T-cell (primary cell): Measurements from ENCODE around the gene FUNDC2. TPM values are rescaled to one million over a fixed set of nuclear protein-coding genes. Genes with fewer than 3 reads are reported as not detected.

Experiments used
- ATAC-seq, 4 experiments: fragments of 200-7000 bp in 3 of 4; fragments of 150-1000 bp in 1 of 4; cut with Tn5 transposase; replicated peaks in 1 of 4; 1 replicate in 3 of 4; 2 replicates in 1 of 4; pipeline ENCODE4 v1.10.0; 2021; ENCODE audit warnings: moderate library complexity in 3 of 4, mild to moderate bottlenecking in 2 of 4, moderate number of reproducible peaks in 1 of 4
- CTCF ChIA-PET, 2 donors: fragments of 300-600 bp; sonication (Branson Sonifier 250); formaldehyde crosslinking; loops; one replicate each; lab custom pipeline; 2022; ENCODE audit warnings: antibody characterized with exemption in 2 of 2; lab: Charles Lee
- POLR2A ChIA-PET, 2 donors: fragments of 300-600 bp; sonication (Branson Sonifier 250); formaldehyde crosslinking; loops; one replicate each; lab custom pipeline; 2022; ENCODE audit warnings: antibody characterized with exemption in 2 of 2; lab: Charles Lee
- DNase-seq, 35 experiments: peaks; one replicate each; pipeline versions ENCODE4 v3.0.0 to v3.0.0-alpha.2; 2013 to 2023
- H3K27ac ChIP-seq: one replicate; pipeline ENCODE4 v1.5.1; 2013; ENCODE audit warnings: low read length
- H3K27me3 ChIP-seq, 2 experiments: replicated peaks in 1 of 2; 1 replicate in 1 of 2; 2 replicates in 1 of 2; pipeline versions ENCODE4 v1.6.1 to v1.7.0; 2013; ENCODE audit warnings: low read length in 1 of 2, mixed read lengths in 1 of 2; ENCODE audit not compliant: control insufficient read depth in 2 of 2, insufficient read depth in 2 of 2; ENCODE audit errors: extremely low read depth in 1 of 2
- H3K36me3 ChIP-seq, 2 donors: 1 replicate in 1 of 2; 2 replicates in 1 of 2; pipeline versions ENCODE4 v1.6.1 to v1.7.0; 2013; ENCODE audit warnings: low read length in 1 of 2; ENCODE audit not compliant: control insufficient read depth in 2 of 2, insufficient read depth in 1 of 2; ENCODE audit errors: extremely low read depth in 1 of 2
- H3K4me1 ChIP-seq, 2 experiments: 1 replicate in 1 of 2; 2 replicates in 1 of 2; pipeline versions ENCODE4 v1.6.1 to v1.7.0; 2013; ENCODE audit warnings: low read length in 2 of 2, mixed read lengths in 1 of 2; ENCODE audit not compliant: insufficient read depth in 2 of 2, control insufficient read depth in 1 of 2; ENCODE audit errors: extremely low read depth in 1 of 2
- H3K4me3 ChIP-seq, 2 donors: 1 replicate in 1 of 2; 2 replicates in 1 of 2; pipeline versions ENCODE4 v1.5.1 to v1.7.0; 2013; ENCODE audit warnings: mild to moderate bottlenecking in 2 of 2, low read length in 1 of 2, moderate library complexity in 1 of 2; ENCODE audit not compliant: control insufficient read depth in 1 of 2; ENCODE audit errors: extremely low read depth in 1 of 2
- H3K9me3 ChIP-seq: 2 replicates; pipeline ENCODE4 v1.7.0; 2013
- H3K27ac Mint-ChIP-seq, 2 donors: one replicate each; pipeline ENCODE4 v1.8.0; 2020 to 2021; ENCODE audit warnings: mild to moderate bottlenecking in 2 of 2, mixed read lengths in 2 of 2
- H3K27me3 Mint-ChIP-seq, 2 donors: one replicate each; pipeline ENCODE4 v1.8.0; 2021 to 2022; ENCODE audit warnings: mixed read lengths in 2 of 2
- H3K36me3 Mint-ChIP-seq: one replicate; pipeline ENCODE4 v1.8.0; 2021; ENCODE audit warnings: mixed read lengths
- H3K4me1 Mint-ChIP-seq, 3 donors: one replicate each; pipeline ENCODE4 v1.8.0; 2020 to 2022; ENCODE audit warnings: mixed read lengths in 3 of 3, mild to moderate bottlenecking in 1 of 3
- H3K4me3 Mint-ChIP-seq, 3 donors: one replicate each; pipeline ENCODE4 v1.8.0; 2020 to 2022; ENCODE audit warnings: mild to moderate bottlenecking in 3 of 3, mixed read lengths in 3 of 3, moderate library complexity in 3 of 3
- H3K9me3 Mint-ChIP-seq, 3 donors: one replicate each; pipeline ENCODE4 v1.8.0; 2020 to 2022; ENCODE audit warnings: mixed read lengths in 3 of 3
- WGBS: methylation state at CpG from one replicate; pipeline ENCODE4 v1.1.5; 2013; ENCODE audit warnings: missing lambda C conversion rate; ENCODE audit not compliant: insufficient coverage; 5-methylcytosine and 5-hydroxymethylcytosine counted together
- total RNA-seq, 35 experiments: library from RNA in 6 of 35; stranded (reverse) in 6 of 35; fragments of 120-200 nt in 1 of 35; gene quantifications; one replicate each; pipeline versions ENCODE4 v1.2.1 to v1.2.4 and lab custom pipeline; 2013 to 2026

Gene FUNDC2
- total RNA-seq, 5 donors from 2014 or later (not counting 1 experiment from before 2014, with no cell fraction given), result 50.2 to 56.2 (median 53.0) TPM

- ChIA-PET CTCF (interaction anchor here in 1 of 2 donors (1.0 kb wide), 1 partner anchor 29 kb away, joined by 4 read pairs; no protein-coding TSS in a partner anchor), POLR2A (no interaction called here)
- H3K27ac Mint-ChIP-seq, result peak overlapping the region; percentile 90 to 94
- peaks cover 0 to 14% of the 10 kb centered on the region in 2 donors for H3K27me3 Mint-ChIP-seq
- no peaks in the 10 kb centered on the region for H3K36me3 Mint-ChIP-seq
- no CpG with 5 or more reads among the region's 3 CpGs for WGBS
- ATAC-seq (no peak), DNase-seq (no peak)
- Histone ChIP-seq H3K36me3 (no peaks in the 10 kb centered on the region), H3K9me3 (no peaks in the 10 kb centered on the region), H3K27me3 (no peaks in the 10 kb centered on the region), H3K27ac (peak overlapping the region; percentile 94), H3K4me3 (peak overlapping the region in 1 of 2 donors; percentile 79), H3K4me1 (peaks cover 0 to 7% of the 10 kb centered on the region in 2 experiments)
- peak overlapping the region; percentile 80 to 89 (median 84) for H3K4me3 Mint-ChIP-seq
- H3K4me1 Mint-ChIP-seq, result peaks cover 23 to 28% (median 27%) of the 10 kb centered on the region in 3 donors
- H3K9me3 Mint-ChIP-seq, result no peaks in the 10 kb centered on the region
Observed at GRCh38 chrX:155028129-155028528, 1.5 kb downstream of the FUNDC2 start.

DNA sequence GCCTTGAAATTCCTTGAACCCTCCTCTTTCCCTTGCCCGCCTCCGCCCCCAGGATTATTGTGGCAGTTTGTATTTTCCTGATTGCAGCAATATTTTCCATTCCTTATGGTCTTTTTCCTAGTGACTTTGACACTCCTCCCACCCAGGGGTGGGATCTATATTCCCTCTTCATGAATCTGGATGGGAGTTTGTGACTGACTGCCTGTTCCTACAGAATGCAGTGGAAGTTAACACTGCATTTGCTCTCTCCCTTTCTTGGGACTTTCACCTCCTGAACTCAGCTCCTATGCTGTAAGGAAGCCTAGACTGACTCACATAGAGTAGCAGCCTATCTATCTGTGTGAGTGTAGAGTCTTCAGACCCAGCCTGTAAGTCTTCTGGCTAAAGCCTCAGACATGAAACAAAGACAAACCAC lies 2.2 kb downstream of the FUNDC2 start:
- no peaks in the 10 kb centered on the region for H3K36me3 ChIP-seq
- peak overlapping the region in 2 of 3 donors; percentile 12 to 58 for H3K4me3 Mint-ChIP-seq
- H3K27ac ChIP-seq, result no peak overlapping the region
- H3K36me3 Mint-ChIP-seq, result no peaks in the 10 kb centered on the region
- ChIA-PET POLR2A (no interaction called here), CTCF (no interaction called here)
- no peak overlapping the region for H3K4me3 ChIP-seq
- H3K4me1 Mint-ChIP-seq, result peaks cover 23 to 31% (median 28%) of the 10 kb centered on the region in 3 donors
- H3K27me3 ChIP-seq, result no peaks in the 10 kb centered on the region
- ATAC-seq (no peak), DNase-seq (no peak)
- H3K27ac Mint-ChIP-seq, result peak overlapping the region in 1 of 2 donors; percentile 36
- H3K9me3 Mint-ChIP-seq, result no peaks in the 10 kb centered on the region
- peaks cover 0 to 10% of the 10 kb centered on the region in 2 donors for H3K27me3 Mint-ChIP-seq
- peaks cover 0 to 7% of the 10 kb centered on the region in 2 experiments for H3K4me1 ChIP-seq
- no CpG with 5 or more reads among the region's 2 CpGs for WGBS
- H3K9me3 ChIP-seq, result no peaks in the 10 kb centered on the region

DNA sequence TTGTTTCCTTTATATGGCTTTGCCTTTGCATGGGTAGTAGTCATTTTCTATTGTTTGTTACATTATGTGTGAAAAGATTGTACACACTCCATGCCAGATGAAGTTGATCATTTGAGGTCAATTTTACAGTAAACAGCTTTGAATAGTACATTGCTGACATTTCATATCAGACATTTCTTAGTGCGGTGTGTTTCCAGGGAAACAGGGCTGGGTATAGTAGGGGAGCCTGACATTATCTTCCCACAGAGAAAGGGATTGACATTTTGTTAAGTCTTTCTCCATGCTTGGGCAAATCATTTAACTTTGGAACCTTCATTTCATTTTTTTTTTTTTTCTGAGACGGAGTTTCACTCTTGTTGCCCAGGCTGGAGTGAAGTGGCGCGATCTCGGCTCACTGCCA lies 5.0 kb downstream of the FUNDC2 start:
- Histone ChIP-seq H3K27ac (no peak overlapping the region), H3K4me1 (peaks cover 0 to 7% of the 10 kb centered on the region in 2 experiments), H3K9me3 (peaks cover 3% of the 10 kb centered on the region), H3K27me3 (no peaks in the 10 kb centered on the region), H3K4me3 (no peak overlapping the region), H3K36me3 (peaks cover 0 to 16% of the 10 kb centered on the region in 2 donors)
- peaks cover 0 to 4% (median 4%) of the 10 kb centered on the region in 3 donors for H3K9me3 Mint-ChIP-seq
- no peak overlapping the region for H3K4me3 Mint-ChIP-seq
- peaks cover 0 to 4% of the 10 kb centered on the region in 2 donors for H3K27me3 Mint-ChIP-seq
- ATAC-seq (no peak), DNase-seq (no peak)
- POLR2A ChIA-PET, result no interaction called here
- peaks cover 20% of the 10 kb centered on the region for H3K36me3 Mint-ChIP-seq
- no CpG with 5 or more reads among the region's 5 CpGs for WGBS
- peaks cover 23 to 34% (median 34%) of the 10 kb centered on the region in 3 donors for H3K4me1 Mint-ChIP-seq
- CTCF ChIA-PET, result interaction anchor here in 1 of 2 donors (0.7 kb wide), 1 partner anchor 13 kb away, joined by 6 read pairs; no protein-coding TSS in a partner anchor
- no peak overlapping the region for H3K27ac Mint-ChIP-seq

DNA sequence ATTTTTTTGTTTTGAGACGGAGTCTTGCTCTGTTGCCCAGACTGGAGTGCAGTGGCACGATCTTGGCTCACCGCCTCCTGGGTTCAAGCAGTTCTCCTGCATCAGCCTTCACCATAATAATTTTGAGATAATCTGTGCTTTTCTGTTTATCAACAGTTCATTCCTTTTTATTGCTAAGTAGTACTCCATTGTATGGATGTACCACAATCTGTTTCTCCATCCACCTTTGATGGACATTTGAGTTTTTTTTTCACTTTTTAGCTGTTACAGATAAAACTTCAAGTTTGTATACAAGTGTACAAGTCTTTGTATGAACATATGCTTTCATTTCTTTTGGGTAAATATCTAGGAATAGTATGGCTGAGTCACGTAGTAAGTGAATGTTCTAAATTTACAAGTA lies 9.0 kb downstream of the FUNDC2 start:
- H3K27me3 ChIP-seq, result no peaks in the 10 kb centered on the region
- peaks cover 0 to 18% of the 10 kb centered on the region in 2 donors for H3K36me3 ChIP-seq
- ChIA-PET POLR2A (no interaction called here), CTCF (no interaction called here)
- peaks cover 3% of the 10 kb centered on the region for H3K9me3 ChIP-seq
- no peak overlapping the region for H3K4me3 ChIP-seq
- Mint-ChIP-seq H3K4me3 (no peak overlapping the region), H3K4me1 (peaks cover 6 to 38% (median 34%) of the 10 kb centered on the region in 3 donors), H3K9me3 (peaks cover 0 to 4% (median 4%) of the 10 kb centered on the region in 3 donors), H3K36me3 (peaks cover 42% of the 10 kb centered on the region), H3K27me3 (peaks cover 0 to 4% of the 10 kb centered on the region in 2 donors), H3K27ac (no peak overlapping the region)
- WGBS, result no CpG with 5 or more reads among the region's 4 CpGs
- H3K4me1 ChIP-seq, result no peaks in the 10 kb centered on the region
- DNase-seq (no peak), ATAC-seq (no peak)
- H3K27ac ChIP-seq, result no peak overlapping the region

DNA sequence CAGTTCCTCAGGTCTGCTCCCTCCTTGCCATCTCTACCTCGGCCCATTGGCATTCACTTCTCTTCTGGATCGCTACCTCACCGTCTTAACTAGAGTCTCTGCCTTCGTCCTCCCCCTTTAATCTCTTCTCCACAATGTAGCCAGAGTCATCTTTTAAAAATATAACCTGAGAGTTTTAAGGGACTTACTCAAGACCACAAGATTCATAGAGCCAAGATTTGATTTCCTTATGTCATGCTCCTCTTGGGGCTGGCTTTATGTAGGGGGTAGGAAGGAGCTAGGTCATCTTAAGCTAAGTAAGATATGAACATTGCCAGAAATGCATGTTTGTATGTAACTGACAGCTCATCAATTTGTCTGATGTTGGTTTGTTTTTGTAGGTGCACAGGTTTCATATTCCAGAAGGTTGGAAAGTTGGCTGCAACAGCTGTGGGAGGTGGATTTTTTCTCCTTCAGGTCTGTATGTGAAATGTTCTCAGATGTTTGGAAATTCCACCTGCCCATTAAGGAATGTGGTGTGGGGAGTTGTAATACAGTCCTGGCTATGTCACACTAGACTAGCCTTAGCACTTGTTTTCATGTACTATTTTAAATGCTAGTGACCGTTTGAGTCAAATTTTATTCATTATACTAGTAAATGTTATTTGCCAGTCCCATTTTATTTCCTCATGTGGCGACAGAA lies 19.6 kb downstream of the FUNDC2 start:
- Histone ChIP-seq H3K9me3 (no peaks in the 10 kb centered on the region), H3K4me3 (no peak overlapping the region), H3K27ac (no peak overlapping the region), H3K4me1 (peaks cover 0 to 2% of the 10 kb centered on the region in 2 experiments), H3K27me3 (no peaks in the 10 kb centered on the region), H3K36me3 (peaks cover 0 to 15% of the 10 kb centered on the region in 2 donors)
- ChIA-PET CTCF (interaction anchor here in 1 of 2 donors (1.0 kb wide), 1 partner anchor 11 kb away, joined by 3 read pairs; no protein-coding TSS in a partner anchor), POLR2A (no interaction called here)
- peak overlapping the region in 1 of 2 donors; percentile 46 for H3K27ac Mint-ChIP-seq
- H3K4me3 Mint-ChIP-seq, result no peak overlapping the region
- DNase-seq (no peak), ATAC-seq (no peak)
- peaks cover 0 to 11% of the 10 kb centered on the region in 2 donors for H3K27me3 Mint-ChIP-seq
- H3K36me3 Mint-ChIP-seq, result peaks cover 22% of the 10 kb centered on the region
- H3K4me1 Mint-ChIP-seq, result peaks cover 23 to 40% (median 35%) of the 10 kb centered on the region in 3 donors
- no peaks in the 10 kb centered on the region for H3K9me3 Mint-ChIP-seq
- 100% methylated on average over 2 of the region's 6 CpGs for WGBS

GRCh38 chrX:155046811-155047528 lies 20.3 kb downstream of the FUNDC2 start:
- H3K9me3 ChIP-seq, result no peaks in the 10 kb centered on the region
- no peak for ATAC-seq
- WGBS, result 88% methylated on average over 1 of the region's 5 CpGs
- H3K4me3 ChIP-seq, result no peak overlapping the region
- no peak for DNase-seq
- Mint-ChIP-seq H3K9me3 (no peaks in the 10 kb centered on the region), H3K4me1 (peaks cover 26 to 44% (median 40%) of the 10 kb centered on the region in 3 donors), H3K27ac (no peak overlapping the region), H3K36me3 (peaks cover 28% of the 10 kb centered on the region), H3K4me3 (no peak overlapping the region), H3K27me3 (peaks cover 0 to 18% of the 10 kb centered on the region in 2 donors)
- peaks cover 0 to 18% of the 10 kb centered on the region in 2 donors for H3K36me3 ChIP-seq
- H3K27ac ChIP-seq, result no peak overlapping the region
- H3K4me1 ChIP-seq, result peaks cover 0 to 2% of the 10 kb centered on the region in 2 experiments
- ChIA-PET POLR2A (no interaction called here), CTCF (interaction anchor here in 1 of 2 donors (1.0 kb wide), 2 partner anchors 10 to 62 kb away, joined by 3 read pairs; no protein-coding TSS in a partner anchor)
- H3K27me3 ChIP-seq, result no peaks in the 10 kb centered on the region
